HG02571 (cell line): ENCODE results near the gene HBZ.
"Not testable (repeated sequence)": the region's sequence is repeated elsewhere in the genome, so short reads cannot be mapped to it uniquely, and the experiment has no call there.

Experiments used
- ATAC-seq: cut with Tn5 transposase; IDR thresholded peaks from one replicate; pipeline ENCODE4 v1.9.1; 2021; ENCODE audit warnings: mild to moderate bottlenecking, moderate library complexity; ENCODE audit not compliant: unreplicated experiment

The HBZ gene

GRCh38 chr16:133716-134115 lies 18.7 kb upstream of the HBZ start:
- ATAC-seq, result no peak

GRCh38 chr16:138049-138417 lies 14.4 kb upstream of the HBZ start:
- no peak for ATAC-seq

GRCh38 chr16:140175-140857 lies 12.1 kb upstream of the HBZ start:
- ATAC-seq, result no peak

- no peak for ATAC-seq
Observed at GRCh38 chr16:142405-142967, 10.0 kb upstream of the HBZ start.

GRCh38 chr16:143047-143446 lies 9.4 kb upstream of the HBZ start:
- no peak for ATAC-seq

- no peak for ATAC-seq
Observed at GRCh38 chr16:143456-143855, 9.0 kb upstream of the HBZ start.

GRCh38 chr16:144797-145252 lies 7.6 kb upstream of the HBZ start:
- no peak for ATAC-seq

GRCh38 chr16:146646-147045 lies 5.8 kb upstream of the HBZ start:
- ATAC-seq, result no peak

- ATAC-seq, result no peak
Observed at GRCh38 chr16:149024-149660, 3.3 kb upstream of the HBZ start.

GRCh38 chr16:153129-153521 lies 681 bp downstream of the HBZ start:
- not testable (repeated sequence) for ATAC-seq

- not testable (repeated sequence) for ATAC-seq
Observed at GRCh38 chr16:153550-154216, 1.2 kb downstream of the HBZ start.

- ATAC-seq, result no peak
Observed at GRCh38 chr16:154217-155030, 2.0 kb downstream of the HBZ start.

- ATAC-seq, result no peak
Observed at GRCh38 chr16:155031-155398, 2.6 kb downstream of the HBZ start.

- ATAC-seq, result no peak
Observed at GRCh38 chr16:159136-159849, 6.8 kb downstream of the HBZ start.

GRCh38 chr16:160242-160641 lies 7.8 kb downstream of the HBZ start:
- not testable (repeated sequence) for ATAC-seq

- no peak for ATAC-seq
Observed at GRCh38 chr16:160691-161190, 8.3 kb downstream of the HBZ start.

- no peak for ATAC-seq
Observed at GRCh38 chr16:162271-162991, 10.0 kb downstream of the HBZ start.

GRCh38 chr16:163139-163538 lies 10.7 kb downstream of the HBZ start:
- ATAC-seq, result not testable (repeated sequence)

GRCh38 chr16:163696-164095 lies 11.3 kb downstream of the HBZ start:
- ATAC-seq, result not testable (repeated sequence)
